ENCODE results near the gene FXYD2. TPM values are rescaled to one million over a fixed set of nuclear protein-coding genes. Genes with fewer than 3 reads are reported as not detected.

FXYD2 gene
- total and polyA plus RNA-seq, 9 donors = 1.7 to 23.1 (median 10.5) TPM

Other genes starting within 250 kb of the FXYD2 start
- 10 to 100 TPM in 5 of 7 donors, 1 to 10 TPM in 2; 2.3 to 16.5 (median 12.7) TPM for gene DSCAML1, start 27.5 kb downstream of the FXYD2 start, total RNA-seq
- gene DSCAML1, start 27.5 kb downstream of the FXYD2 start, polyA plus RNA-seq = 1 to 10 TPM in 1 of 2 donors, under 1 TPM in 1; 0.77 to 2.2 TPM
- gene FXYD6, start 51.9 kb upstream of the FXYD2 start, total RNA-seq = 100 to 1,000 TPM; 119 to 322 (median 264) TPM
- 100 to 1,000 TPM; 256 to 445 TPM for gene FXYD6, start 51.9 kb upstream of the FXYD2 start, polyA plus RNA-seq
- 1 to 10 TPM in 1 of 7 donors, under 1 TPM in 4, not detected in 2; 0.12 to 2.0 (median 0.24) TPM for gene TMPRSS13, start 104.7 kb upstream of the FXYD2 start, total RNA-seq
- under 1 TPM; 0.05 to 0.22 TPM for gene TMPRSS13, start 104.7 kb upstream of the FXYD2 start, polyA plus RNA-seq
- 10 to 100 TPM in 1 of 7 donors, 1 to 10 TPM in 6; 2.0 to 13.7 (median 6.7) TPM for gene IL10RA, start 161.7 kb upstream of the FXYD2 start, total RNA-seq
- gene IL10RA, start 161.7 kb upstream of the FXYD2 start, polyA plus RNA-seq = 10 to 100 TPM in 1 of 2 donors, 1 to 10 TPM in 1; 2.6 to 14.1 TPM